Keratinocyte (primary cell): Measurements from ENCODE around the gene ATG14.

ENCODE experiments used
- EZH2 ChIP-seq: IDR thresholded peaks from one replicate; pipeline ENCODE4 v1.6.1; 2012; ENCODE audit warnings: inconsistent platforms, mild to moderate bottlenecking, low read length, moderate library complexity
- TF ChIP-seq, protein P1 (sequence below), 3 experiments: IDR thresholded peaks in 1 of 3; conservative IDR thresholded peaks in 1 of 3; optimal IDR thresholded peaks in 1 of 3; 2 replicates in 2 of 3; 3 replicates in 1 of 3; pipeline versions ENCODE3 to v1.5.1; 2011; ENCODE audit warnings: low read length in 3 of 3, mild to moderate bottlenecking in 3 of 3, moderate library complexity in 2 of 3, control low read depth in 1 of 3, inconsistent platforms in 1 of 3; ENCODE audit not compliant: insufficient read depth in 2 of 3; ENCODE audit errors: extremely low read depth in 1 of 3

DNA sequence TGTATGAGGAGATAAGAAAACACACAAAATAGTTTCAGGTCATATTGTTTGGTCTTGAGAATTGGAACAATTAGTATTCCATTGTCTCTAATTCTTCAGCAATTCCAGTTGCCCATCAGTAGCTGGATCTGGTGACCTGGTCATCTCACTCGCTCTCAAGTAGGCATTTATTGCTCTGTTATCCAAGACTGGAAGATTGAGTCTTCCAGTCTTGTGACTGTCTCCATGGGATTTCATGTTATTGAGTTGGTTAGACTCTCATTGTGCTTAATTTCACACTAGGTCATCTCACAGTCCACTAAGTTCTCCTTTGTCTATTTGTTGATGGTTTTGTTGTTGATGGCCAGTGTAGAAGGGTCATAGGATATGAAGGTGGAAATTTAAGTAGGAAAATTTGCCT, 92.9 kb downstream of the ATG14 start:
- TF ChIP-seq, protein P1, sequence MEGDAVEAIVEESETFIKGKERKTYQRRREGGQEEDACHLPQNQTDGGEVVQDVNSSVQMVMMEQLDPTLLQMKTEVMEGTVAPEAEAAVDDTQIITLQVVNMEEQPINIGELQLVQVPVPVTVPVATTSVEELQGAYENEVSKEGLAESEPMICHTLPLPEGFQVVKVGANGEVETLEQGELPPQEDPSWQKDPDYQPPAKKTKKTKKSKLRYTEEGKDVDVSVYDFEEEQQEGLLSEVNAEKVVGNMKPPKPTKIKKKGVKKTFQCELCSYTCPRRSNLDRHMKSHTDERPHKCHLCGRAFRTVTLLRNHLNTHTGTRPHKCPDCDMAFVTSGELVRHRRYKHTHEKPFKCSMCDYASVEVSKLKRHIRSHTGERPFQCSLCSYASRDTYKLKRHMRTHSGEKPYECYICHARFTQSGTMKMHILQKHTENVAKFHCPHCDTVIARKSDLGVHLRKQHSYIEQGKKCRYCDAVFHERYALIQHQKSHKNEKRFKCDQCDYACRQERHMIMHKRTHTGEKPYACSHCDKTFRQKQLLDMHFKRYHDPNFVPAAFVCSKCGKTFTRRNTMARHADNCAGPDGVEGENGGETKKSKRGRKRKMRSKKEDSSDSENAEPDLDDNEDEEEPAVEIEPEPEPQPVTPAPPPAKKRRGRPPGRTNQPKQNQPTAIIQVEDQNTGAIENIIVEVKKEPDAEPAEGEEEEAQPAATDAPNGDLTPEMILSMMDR (optimal IDR thresholded peaks at IDR 0.05 in 1 of 3, IDR thresholded peaks at IDR 0.05 in 1 of 3, conservative IDR thresholded peaks at IDR 0.05 in 1 of 3; ENCODE audit: extremely low read depth in 1 of 3, insufficient read depth in 2 of 3, low read length in 3 of 3): no peak
- no peak for TF ChIP-seq EZH2
